HEK293T (cell line): Measurements from ENCODE around the gene SARNP.
A peak's percentile ranks its signal among the peaks of the same experiment; 100 is the strongest.

Experiments
- CTCF ChIA-PET: fragments of 350-600 bp; formaldehyde crosslinking; extraction: SDS; loops from one replicate; lab custom pipeline; 2021; ENCODE audit warnings: antibody characterized with exemption, inconsistent platforms; lab: Yijun Ruan, JAX
- POLR2A ChIA-PET: fragments of 350-600 bp; formaldehyde crosslinking; extraction: SDS; loops from one replicate; lab custom pipeline; 2020; ENCODE audit warnings: antibody characterized with exemption, inconsistent platforms; lab: Yijun Ruan, JAX
- DNase-seq: peaks from one replicate; pipeline ENCODE4 v3.0.0; 2012; ENCODE audit warnings: mixed read lengths; ENCODE audit errors: extremely low spot score
- ARNT ChIP-seq: fragments of 450-650 bp; IDR thresholded peaks from 2 replicates; pipeline ENCODE4 v1.6.1; 2017; ENCODE audit warnings: mild to moderate bottlenecking
- BHLHE40 ChIP-seq: fragments of 450-650 bp; IDR thresholded peaks from 2 replicates; pipeline ENCODE4 v1.6.1; 2016; ENCODE audit warnings: mild to moderate bottlenecking, moderate library complexity, borderline replicate concordance
- CTBP1 ChIP-seq: fragments of 450-650 bp; IDR thresholded peaks from 2 replicates; pipeline ENCODE4 v1.6.1; 2016; ENCODE audit warnings: borderline replicate concordance
- ELF4 ChIP-seq: fragments of 450-650 bp; IDR thresholded peaks from 2 replicates; pipeline ENCODE4 v1.6.1; 2017; ENCODE audit warnings: antibody characterized with exemption
- FOXA1 ChIP-seq: fragments of 450-650 bp; IDR thresholded peaks from 2 replicates; pipeline ENCODE4 v1.6.1; 2016; ENCODE audit warnings: mild to moderate bottlenecking
- FOXK2 ChIP-seq: fragments of 450-650 bp; IDR thresholded peaks from 2 replicates; pipeline ENCODE4 v1.6.1; 2016; ENCODE audit warnings: mild to moderate bottlenecking
- FOXM1 ChIP-seq: fragments of 450-650 bp; IDR thresholded peaks from 2 replicates; pipeline ENCODE4 v1.6.1; 2017; ENCODE audit warnings: mild to moderate bottlenecking, borderline replicate concordance
- HDGF ChIP-seq: fragments of 450-650 bp; IDR thresholded peaks from 2 replicates; pipeline ENCODE4 v1.6.1; 2017; ENCODE audit warnings: antibody characterized with exemption, borderline replicate concordance
- L3MBTL2 ChIP-seq: fragments of 450-650 bp; conservative IDR thresholded peaks from 2 replicates; pipeline ENCODE4 v1.6.1; 2016; ENCODE audit warnings: mild to moderate bottlenecking
- LEF1 ChIP-seq: fragments of 450-650 bp; IDR thresholded peaks from 2 replicates; pipeline ENCODE4 v1.6.1; 2017; ENCODE audit warnings: mild to moderate bottlenecking, borderline replicate concordance
- NFRKB ChIP-seq: fragments of 450-650 bp; IDR thresholded peaks from 2 replicates; pipeline ENCODE4 v1.6.1; 2016; ENCODE audit warnings: mild to moderate bottlenecking, moderate library complexity
- SP1 ChIP-seq: fragments of 450-650 bp; IDR thresholded peaks from 2 replicates; pipeline ENCODE4 v1.6.1; 2017
- SUZ12 ChIP-seq: fragments of 450-650 bp; IDR thresholded peaks from 2 replicates; pipeline ENCODE4 v1.6.1; 2016; ENCODE audit warnings: mild to moderate bottlenecking
- TARDBP ChIP-seq: fragments of 450-650 bp; IDR thresholded peaks from 2 replicates; pipeline ENCODE4 v1.6.1; 2016
- ZNF384 ChIP-seq: fragments of 450-650 bp; IDR thresholded peaks from 2 replicates; pipeline ENCODE4 v1.6.1; 2016
- TF ChIP-seq, protein P1 (sequence below): fragments of 450-650 bp; IDR thresholded peaks from 2 replicates; pipeline ENCODE4 v1.6.1; 2016

The SARNP gene

GRCh38 chr12:55757701-55758100 is 59.8 kb downstream of the SARNP start:
- ChIA-PET POLR2A (interaction anchor here (1.2 kb wide), 1 partner anchor 11 kb away, joined by 3 read pairs; no protein-coding TSS in a partner anchor), CTCF (interaction anchor here (0.5 to 1.0 kb wide), 2 partner anchors 11 to 1541 kb away, joined by 3 read pairs; no protein-coding TSS in a partner anchor)
- TF ChIP-seq L3MBTL2 (no peak), LEF1 (no peak), ARNT (no peak), SUZ12 (no peak), FOXM1 (no peak), ZNF384 (no peak), CTBP1 (no peak), FOXA1 (no peak), TARDBP (no peak), BHLHE40 (no peak), NFRKB (no peak), FOXK2 (no peak), HDGF (no peak)
- TF ChIP-seq, protein P1, sequence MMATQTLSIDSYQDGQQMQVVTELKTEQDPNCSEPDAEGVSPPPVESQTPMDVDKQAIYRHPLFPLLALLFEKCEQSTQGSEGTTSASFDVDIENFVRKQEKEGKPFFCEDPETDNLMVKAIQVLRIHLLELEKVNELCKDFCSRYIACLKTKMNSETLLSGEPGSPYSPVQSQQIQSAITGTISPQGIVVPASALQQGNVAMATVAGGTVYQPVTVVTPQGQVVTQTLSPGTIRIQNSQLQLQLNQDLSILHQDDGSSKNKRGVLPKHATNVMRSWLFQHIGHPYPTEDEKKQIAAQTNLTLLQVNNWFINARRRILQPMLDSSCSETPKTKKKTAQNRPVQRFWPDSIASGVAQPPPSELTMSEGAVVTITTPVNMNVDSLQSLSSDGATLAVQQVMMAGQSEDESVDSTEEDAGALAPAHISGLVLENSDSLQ = no peak
- DNase-seq = no peak

GRCh38 chr12:55755246-55755645 is 62.3 kb downstream of the SARNP start:
- CTCF ChIA-PET = no interaction called here
- TF ChIP-seq CTBP1 (no peak), FOXA1 (no peak), HDGF (no peak), ARNT (no peak), ELF4 (no peak), L3MBTL2 (no peak), SUZ12 (no peak), BHLHE40 (no peak), LEF1 (no peak), FOXM1 (no peak), FOXK2 (no peak), NFRKB (no peak), ZNF384 (no peak), SP1 (no peak), TARDBP (no peak)
- TF ChIP-seq, protein P1 = no peak
- no peak for DNase-seq
- POLR2A ChIA-PET = interaction anchor here (1.0 kb wide), 1 partner anchor 62 kb away, joined by 3 read pairs; the partner anchor contains the start of genes ORMDL2 and SARNP

DNA sequence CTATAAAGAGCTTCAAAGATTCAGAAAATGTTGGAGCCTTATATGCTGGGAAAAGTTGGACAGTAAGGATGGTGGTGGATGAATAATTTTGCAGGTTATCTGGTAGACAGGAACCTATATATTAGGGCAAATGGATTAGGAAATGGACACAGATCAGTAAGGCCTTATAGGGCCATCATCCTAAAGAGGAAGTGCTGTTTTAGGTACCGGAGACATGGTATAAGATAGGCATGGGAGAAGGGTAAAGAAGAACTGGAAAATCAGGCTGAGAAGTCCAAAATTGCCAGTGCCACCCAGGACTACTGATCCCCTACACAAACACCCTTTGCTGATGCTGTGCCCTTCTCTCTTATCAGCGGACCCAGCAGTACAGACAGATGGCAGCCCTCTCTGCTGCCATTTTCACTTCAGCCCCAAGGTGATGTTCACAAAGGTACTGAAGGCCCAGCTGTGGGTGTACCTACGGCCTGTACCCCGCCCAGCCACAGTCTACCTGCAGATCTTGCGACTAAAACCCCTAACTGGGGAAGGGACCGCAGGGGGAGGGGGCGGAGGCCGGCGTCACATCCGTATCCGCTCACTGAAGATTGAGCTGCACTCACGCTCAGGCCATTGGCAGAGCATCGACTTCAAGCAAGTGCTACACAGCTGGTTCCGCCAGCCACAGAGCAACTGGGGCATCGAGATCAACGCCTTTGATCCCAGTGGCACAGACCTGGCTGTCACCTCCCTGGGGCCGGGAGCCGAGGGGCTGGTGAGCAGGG is 69.1 kb downstream of the SARNP start:
- CTCF ChIA-PET = interaction anchor here (4.3 kb wide), 1 partner anchor 11 kb away, joined by 19 read pairs; no protein-coding TSS in a partner anchor
- TF ChIP-seq FOXA1 (no peak), FOXK2 (no peak), BHLHE40 (no peak), ZNF384 (no peak), CTBP1 (no peak)
- no peak for DNase-seq
- POLR2A ChIA-PET = interaction anchor here (2.0 kb wide), 1 partner anchor 19 kb away, joined by 4 read pairs; the partner anchor contains the start of gene CD63

- ChIA-PET CTCF (interaction anchor here (0.9 to 4.3 kb wide), 3 partner anchors 8 to 11 kb away, joined by 3 to 19 read pairs (median 3); no protein-coding TSS in a partner anchor), POLR2A (interaction anchor here (1.0 to 2.0 kb wide), 4 partner anchors 8 to 83 kb away, joined by 3 to 4 read pairs (median 3); partner anchors contain the start of genes CD63 and DNAJC14)
- DNase-seq = no peak
- no peak for TF ChIP-seq L3MBTL2
- TF ChIP-seq ELF4 = no peak
- TF ChIP-seq FOXK2 = no peak
Observed at GRCh38 chr12:55746913-55747231, 70.7 kb downstream of the SARNP start.

GRCh38 chr12:55746174-55746912 is 71.2 kb downstream of the SARNP start:
- POLR2A ChIA-PET = interaction anchor here (1.1 to 2.0 kb wide), 3 partner anchors 11 to 83 kb away, joined by 3 to 4 read pairs (median 3); partner anchors contain the start of genes CD63 and DNAJC14
- no peak for TF ChIP-seq CTBP1
- no peak for TF ChIP-seq ZNF384
- TF ChIP-seq HDGF = no peak
- no peak for TF ChIP-seq FOXK2
- no peak for TF ChIP-seq L3MBTL2
- no peak for TF ChIP-seq ELF4
- no peak for TF ChIP-seq TARDBP
- TF ChIP-seq NFRKB = no peak
- TF ChIP-seq SUZ12 = no peak
- CTCF ChIA-PET = interaction anchor here (0.7 to 4.3 kb wide), 3 partner anchors 9 to 17 kb away, joined by 3 to 19 read pairs (median 3); no protein-coding TSS in a partner anchor
- no peak for DNase-seq

DNA sequence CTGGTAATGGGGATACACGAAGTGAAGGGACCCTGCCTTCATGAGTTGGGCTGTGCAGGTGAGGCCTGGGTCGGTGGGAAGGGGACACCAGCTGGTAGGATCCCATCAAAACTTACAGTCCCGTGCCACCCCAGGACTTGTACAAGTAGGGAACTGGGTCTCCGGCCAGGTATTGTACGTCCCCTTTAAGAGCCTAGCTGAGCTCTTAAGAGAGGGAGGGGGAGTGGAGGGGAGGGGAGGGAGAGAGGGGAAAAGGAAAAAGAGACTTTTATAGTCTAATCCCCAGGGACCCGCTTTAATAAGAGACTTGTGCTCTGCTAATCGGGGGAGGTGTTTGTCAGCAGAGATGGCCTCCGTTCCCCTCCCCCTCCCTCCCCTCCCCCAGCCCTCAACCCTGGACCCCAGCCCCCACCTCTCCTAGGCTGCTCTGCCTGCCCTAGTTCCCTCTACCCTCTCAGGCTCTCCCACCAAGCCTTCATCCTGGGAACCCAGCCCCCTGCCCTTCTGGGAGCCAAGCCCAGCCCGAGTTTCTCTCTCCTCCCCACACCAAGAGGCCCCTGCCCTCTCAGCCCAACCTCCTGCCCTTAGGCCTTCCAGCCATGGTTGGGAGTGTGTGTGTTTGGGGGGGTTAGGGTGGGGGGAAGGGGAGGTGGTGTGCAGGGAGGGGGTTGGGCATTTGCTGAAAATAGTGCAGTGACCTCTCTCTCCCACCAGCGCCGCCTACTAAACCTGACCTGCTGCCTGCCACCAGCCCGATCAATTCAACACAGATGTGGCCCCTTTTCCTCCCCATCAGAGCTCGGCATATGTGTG is 72.0 kb downstream of the SARNP start:
- ChIA-PET CTCF (interaction anchor here (0.7 to 4.3 kb wide), 5 partner anchors 8 to 89 kb away, joined by 3 to 19 read pairs (median 3); a partner anchor contains a TSS), POLR2A (interaction anchor here (1.1 to 2.7 kb wide), 4 partner anchors 16 to 182 kb away, joined by 3 to 11 read pairs (median 6); partner anchors contain the start of genes CD63, DNAJC14 and PYM1)
- TF ChIP-seq ZNF384 = no peak
- TF ChIP-seq HDGF = no peak
- peak; percentile 60 for DNase-seq
